K562 (cell line): ENCODE data around the gene VPS4A. TPM values are rescaled to one million over a fixed set of nuclear protein-coding genes. Genes with fewer than 3 reads are reported as not detected.

ENCODE experiments used
- CHD4 ChIP-seq: fragments of 200-600 bp; sonication (generic); IDR thresholded peaks from 3 replicates; pipeline ENCODE4 v1.6.1; 2012; ENCODE audit warnings: low read depth, mild to moderate bottlenecking, mixed read lengths, low read length, inconsistent platforms; ENCODE audit not compliant: insufficient read depth, insufficient replicate concordance, poor library complexity, severe bottlenecking
- FIP1L1 ChIP-seq: fragments of 200-400 bp; formaldehyde crosslinking; IDR thresholded peaks from 2 replicates; pipeline ENCODE4 v1.6.1; 2018; ENCODE audit warnings: mild to moderate bottlenecking, low read depth, low read length; ENCODE audit not compliant: poor library complexity, severe bottlenecking
- RFX5 ChIP-seq: IDR thresholded peaks from 2 replicates; pipeline ENCODE4 v1.6.1; 2011; ENCODE audit warnings: low read depth, mild to moderate bottlenecking, improper control_type of control experiment, low read length
- SAP30 ChIP-seq: fragments of 200-600 bp; sonication (generic); IDR thresholded peaks from 2 replicates; pipeline ENCODE4 v1.6.1; 2012; ENCODE audit warnings: borderline replicate concordance, low read depth, mild to moderate bottlenecking, moderate library complexity, low read length, control low read depth, inconsistent platforms; ENCODE audit not compliant: insufficient read depth, poor library complexity, severe bottlenecking
- TGIF2 ChIP-seq: sonication (generic); formaldehyde crosslinking; IDR thresholded peaks from 2 replicates; pipeline ENCODE4 v1.8.1; 2022; ENCODE audit warnings: mild to moderate bottlenecking, missing genetic modification reagents, moderate library complexity
- TRIM25 ChIP-seq: fragments of 450-650 bp; IDR thresholded peaks from 2 replicates; pipeline ENCODE4 v1.7.0; 2016; ENCODE audit warnings: borderline replicate concordance
- U2AF1 ChIP-seq: fragments of 200-400 bp; formaldehyde crosslinking; optimal IDR thresholded peaks from 2 replicates; pipeline ENCODE3; 2017; ENCODE audit warnings: mild to moderate bottlenecking, low read depth, low read length, moderate library complexity
- XRCC3 ChIP-seq: fragments of 450-650 bp; IDR thresholded peaks from 2 replicates; pipeline ENCODE4 v1.6.1; 2017; ENCODE audit warnings: mild to moderate bottlenecking, moderate library complexity
- ZEB2 ChIP-seq: fragments of 450-650 bp; IDR thresholded peaks from 2 replicates; pipeline ENCODE4 v1.6.1; 2016
- ZKSCAN1 ChIP-seq: fragments of 150-350 bp; IDR thresholded peaks from 2 replicates; pipeline ENCODE4 v1.6.1; 2016; ENCODE audit warnings: low read depth, low read length
- ZMIZ1 ChIP-seq, 2 experiments: fragments of 150-350 bp in 1 of 2; IDR thresholded peaks; 2 replicates each; pipeline ENCODE4 v1.6.1; 2012 to 2016; ENCODE audit warnings: low read depth in 2 of 2, low read length in 2 of 2, mild to moderate bottlenecking in 1 of 2, moderate library complexity in 1 of 2
- ZNF407 ChIP-seq: fragments of 450-650 bp; IDR thresholded peaks from 2 replicates; pipeline ENCODE4 v1.6.1; 2016; ENCODE audit warnings: low read depth
- polyA plus RNA-seq, 8 experiments: library from polyadenylated mRNA; depleted of rRNA in 4 of 8; stranded (reverse) in 5 of 8; unstranded in 3 of 8; fragments of >200 nt; fragmentation: Nextera tagmentation in 2 of 8; fragmentation: Illumina TruSeq in 1 of 8; extraction: Ambion mirVana in 2 of 8; extraction: Trizol in 1 of 8; gene quantifications; 2 replicates each; pipeline versions ENCODE4 v1.2.1 to v1.2.3, GENCODE V29; 2011 to 2014; ENCODE audit warnings: inconsistent platforms in 1 of 8, missing spikeins in 1 of 8
- total RNA-seq, 7 experiments: library from RNA; depleted of rRNA in 6 of 7; stranded (reverse); fragments of >200 nt in 6 of 7; fragmentation: Illumina TruSeq in 2 of 7; extraction: Trizol in 2 of 7; gene quantifications; 2 replicates each; pipeline versions ENCODE4 v1.2.1 to v1.2.3, GENCODE V29; 2011 to 2021; ENCODE audit warnings: low replicate concordance in 1 of 7

Gene VPS4A
- total and polyA plus RNA-seq, 9 of the 15 experiments (the other 6 are each of a cell fraction or from before 2014, with no cell fraction given) = 7.6 to 45.4 (median 29.9) TPM

DNA sequence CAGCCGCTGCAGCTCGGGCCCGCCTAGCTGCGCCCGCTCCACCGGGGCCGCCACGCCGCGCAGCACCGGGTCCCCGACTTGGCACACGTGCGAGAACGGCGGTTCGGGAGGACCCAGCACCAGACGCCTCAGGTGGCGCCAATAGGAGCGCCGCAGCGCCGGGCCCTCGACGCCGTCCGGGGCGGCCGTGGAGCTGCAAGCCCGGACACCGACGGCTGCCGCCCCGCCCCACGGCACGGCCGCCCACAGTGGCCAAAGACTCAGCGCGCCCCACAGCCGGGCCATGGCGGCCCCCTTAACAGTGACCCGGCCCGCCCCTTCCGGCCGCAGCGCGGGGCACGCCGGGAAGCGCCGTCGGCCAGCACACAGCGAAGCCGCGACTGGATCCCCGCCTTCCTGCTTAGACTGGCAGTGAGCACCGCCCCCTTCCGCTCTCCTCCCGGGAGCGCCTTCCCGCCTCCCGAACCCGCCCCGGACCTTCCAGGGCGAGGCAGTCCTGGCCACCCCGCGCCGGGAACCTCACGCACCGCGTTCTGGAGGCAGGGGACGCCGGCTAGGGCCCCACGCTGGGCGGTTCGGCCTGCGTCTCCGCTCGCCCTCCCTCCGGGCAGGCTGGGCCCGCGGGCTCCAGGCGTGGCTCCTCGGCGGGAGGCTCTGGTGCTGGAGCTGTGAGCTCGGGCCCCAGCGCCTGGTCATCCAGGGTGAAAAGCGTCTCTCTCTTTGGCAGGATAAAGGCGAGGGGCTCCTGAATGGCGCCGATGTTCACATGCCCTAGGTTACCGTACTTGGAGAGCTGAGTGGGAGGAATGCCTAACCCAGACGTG, 19.3 kb downstream of the VPS4A start, which contains the start of gene PDF (continued):
- TF ChIP-seq ZNF407 (no peak), CHD4 (no peak), TGIF2 (CRISPR knock-in tag) (no peak), SAP30 (peak; percentile 87), TRIM25 (no peak), U2AF1 (no peak), RFX5 (no peak), FIP1L1 (peak; percentile 91), ZEB2 (no peak), ZMIZ1 (IDR thresholded peaks at IDR 0.05; ENCODE audit: low read depth in 2 of 2, low read length in 2 of 2) (no peak; a peak in 1 of 4 replicates), ZKSCAN1 (no peak), XRCC3 (no peak)
